D721Med (cell line): ENCODE measurements around the gene RBM10.

Experiments
- DNase-seq: peaks from one replicate; pipeline ENCODE4 v3.0.0; 2011; ENCODE audit warnings: low spot score; ENCODE audit not compliant: insufficient read length
- FAIRE-seq: peaks from 2 replicates; lab custom pipeline; 2011; peaks lifted over from hg19 to GRCh38; lab: Jason Lieb, UNC
- CTCF ChIP-seq: IDR thresholded peaks from 2 replicates; pipeline ENCODE4 v1.5.1; 2012; ENCODE audit warnings: mild to moderate bottlenecking, control low read depth; ENCODE audit not compliant: insufficient read depth; ENCODE audit errors: missing control alignments

RBM10 gene

GRCh38 chrX:47232803-47233332 lies 87.8 kb downstream of the RBM10 start, which contains the start of gene USP11:
Gene USP11 (plus strand): TSS chrX:47233009. CDS start chrX:47233044, 35 bp downstream.
- no peak for DNase-seq
- FAIRE-seq = no peak
- TF ChIP-seq CTCF = no peak

DNA sequence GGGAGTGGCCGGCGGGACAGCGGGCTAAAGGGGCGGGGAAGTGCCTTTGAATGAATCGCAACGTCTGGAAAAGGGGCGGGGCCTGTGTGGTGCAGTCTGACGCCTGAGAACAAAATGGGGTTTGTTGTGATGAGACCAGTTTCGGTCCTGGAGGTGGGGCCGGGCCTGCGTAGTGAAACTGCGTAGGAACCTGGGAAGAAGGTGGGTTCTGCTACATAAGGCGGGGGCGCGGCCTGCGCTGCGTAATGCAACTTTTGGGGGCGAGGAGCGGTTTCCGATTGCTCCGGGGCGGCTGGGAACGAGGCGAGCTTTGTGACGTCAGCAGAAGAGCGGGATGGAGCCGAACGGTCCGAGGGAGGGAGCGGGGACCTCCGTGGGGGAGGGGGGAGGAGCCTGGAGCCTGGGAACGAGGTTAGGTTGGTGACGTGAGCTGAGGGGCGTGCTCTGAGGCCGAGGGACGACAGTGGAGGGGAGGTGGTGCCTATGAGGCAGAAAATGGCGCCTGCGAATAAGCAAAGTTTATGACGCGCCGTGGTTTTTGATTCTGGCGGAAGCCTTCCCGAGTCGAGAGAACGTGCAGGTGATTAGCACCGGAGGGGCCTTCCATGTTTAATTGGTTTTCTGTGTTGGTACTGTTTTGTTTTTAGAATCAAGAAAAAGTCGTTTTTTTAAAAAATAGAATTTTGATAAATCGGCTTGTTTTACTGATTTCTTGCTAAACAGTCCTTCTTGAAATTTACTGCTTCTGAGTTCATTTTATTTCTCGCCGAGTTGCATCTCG lies 88.5 kb downstream of the RBM10 start:
- FAIRE-seq = peak; percentile 29
- no peak for TF ChIP-seq CTCF
- peak; percentile 50 for DNase-seq

DNA sequence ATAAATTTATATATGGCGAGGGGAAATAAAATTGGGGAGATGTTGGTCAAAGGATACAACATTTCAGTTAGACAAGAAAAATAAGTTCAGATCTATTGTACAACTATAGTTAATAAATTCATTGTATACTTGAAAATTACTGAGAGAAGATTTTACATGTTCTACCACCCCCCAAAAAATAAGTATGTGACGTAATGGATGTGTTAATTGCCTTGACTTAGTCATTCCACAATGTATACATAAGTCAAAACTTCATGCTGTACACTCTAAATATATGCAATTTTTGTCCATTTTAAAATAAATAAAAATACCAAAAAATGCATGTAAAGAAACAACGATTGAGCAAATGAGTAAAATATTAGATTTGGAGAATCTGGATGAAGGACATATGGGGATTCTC lies 89.6 kb downstream of the RBM10 start:
- FAIRE-seq (no peak), DNase-seq (no peak)
- TF ChIP-seq CTCF = no peak

DNA sequence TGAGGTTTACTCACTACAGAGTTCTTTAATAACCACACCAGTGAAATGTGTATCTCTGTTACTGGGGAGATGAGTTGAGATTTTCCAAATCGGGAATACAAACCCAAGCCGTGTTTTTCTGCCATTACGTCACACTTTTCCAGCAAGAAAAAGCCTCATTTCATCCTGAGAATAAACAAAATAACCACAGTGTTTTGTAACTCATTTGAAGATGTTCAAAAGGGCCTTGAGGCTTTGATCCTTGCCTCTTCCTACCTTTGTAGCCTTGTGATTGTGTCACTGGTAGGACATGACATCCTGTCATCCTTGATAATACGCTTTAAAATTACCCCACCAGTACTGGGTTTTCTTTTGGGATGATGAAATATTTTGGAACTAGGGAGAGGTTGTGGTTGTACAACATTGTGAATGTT lies 90.7 kb downstream of the RBM10 start:
- DNase-seq (no peak), FAIRE-seq (no peak)
- no peak for TF ChIP-seq CTCF
